AG09319 (cell line): Measurements from ENCODE around the gene IGF1R.

Source experiments
- DNase-seq: peaks from one replicate; pipeline ENCODE4 v3.0.0-alpha.2; 2010; ENCODE audit warnings: low read depth; ENCODE audit errors: extremely low read depth
- TF ChIP-seq, protein P1 (sequence below): IDR thresholded peaks from 2 replicates; pipeline ENCODE4 v1.5.1; 2011; ENCODE audit warnings: low read depth, mild to moderate bottlenecking, inconsistent platforms, low read length, moderate library complexity

IGF1R gene

DNA sequence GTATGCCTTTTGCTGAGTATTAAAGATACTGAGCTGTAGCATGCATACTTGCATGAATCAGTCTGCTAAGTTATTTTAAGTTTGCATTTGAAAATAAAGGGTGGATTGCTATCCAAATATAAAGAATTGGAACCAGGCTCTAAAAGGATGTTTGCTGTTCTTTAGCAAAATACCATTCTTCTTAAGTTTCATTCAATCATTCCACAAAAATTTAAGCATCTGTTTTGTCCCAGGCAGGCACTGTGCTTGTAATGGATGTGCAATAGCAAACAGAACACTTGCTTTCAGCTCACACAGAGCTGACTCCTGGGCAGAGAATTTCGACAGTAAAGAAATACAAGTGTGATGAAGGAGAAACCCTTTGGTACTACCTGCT, 208.2 kb downstream of the IGF1R start:
- TF ChIP-seq, protein P1, sequence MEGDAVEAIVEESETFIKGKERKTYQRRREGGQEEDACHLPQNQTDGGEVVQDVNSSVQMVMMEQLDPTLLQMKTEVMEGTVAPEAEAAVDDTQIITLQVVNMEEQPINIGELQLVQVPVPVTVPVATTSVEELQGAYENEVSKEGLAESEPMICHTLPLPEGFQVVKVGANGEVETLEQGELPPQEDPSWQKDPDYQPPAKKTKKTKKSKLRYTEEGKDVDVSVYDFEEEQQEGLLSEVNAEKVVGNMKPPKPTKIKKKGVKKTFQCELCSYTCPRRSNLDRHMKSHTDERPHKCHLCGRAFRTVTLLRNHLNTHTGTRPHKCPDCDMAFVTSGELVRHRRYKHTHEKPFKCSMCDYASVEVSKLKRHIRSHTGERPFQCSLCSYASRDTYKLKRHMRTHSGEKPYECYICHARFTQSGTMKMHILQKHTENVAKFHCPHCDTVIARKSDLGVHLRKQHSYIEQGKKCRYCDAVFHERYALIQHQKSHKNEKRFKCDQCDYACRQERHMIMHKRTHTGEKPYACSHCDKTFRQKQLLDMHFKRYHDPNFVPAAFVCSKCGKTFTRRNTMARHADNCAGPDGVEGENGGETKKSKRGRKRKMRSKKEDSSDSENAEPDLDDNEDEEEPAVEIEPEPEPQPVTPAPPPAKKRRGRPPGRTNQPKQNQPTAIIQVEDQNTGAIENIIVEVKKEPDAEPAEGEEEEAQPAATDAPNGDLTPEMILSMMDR = no peak
- DNase-seq = peak; percentile 84

- no peak for DNase-seq
- TF ChIP-seq, protein P1 = no peak
These were observed 210.3 kb downstream of the IGF1R start for GRCh38 chr15:98858610-98859023.

DNA sequence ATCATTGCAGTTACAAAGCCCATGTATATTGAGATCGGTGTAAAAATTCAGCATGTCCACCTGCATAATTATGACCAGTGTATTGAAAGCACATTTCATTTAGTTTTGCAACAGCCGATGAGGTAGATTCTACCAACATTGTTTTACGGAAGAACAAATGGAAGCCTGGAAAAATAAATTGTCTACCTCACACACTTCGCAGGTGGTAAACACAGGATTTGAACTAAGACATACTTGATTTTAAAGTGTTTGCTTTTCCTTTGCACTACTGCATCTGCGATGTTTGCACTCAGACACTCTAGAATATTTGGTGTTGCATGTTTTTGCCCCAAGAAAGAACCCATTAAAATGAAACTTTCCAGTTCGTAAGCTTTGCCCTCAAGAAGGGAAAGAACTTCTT, 210.8 kb downstream of the IGF1R start:
- TF ChIP-seq, protein P1 = no peak
- no peak for DNase-seq

- no peak for DNase-seq
- TF ChIP-seq, protein P1 = no peak
These were observed 212.1 kb downstream of the IGF1R start for GRCh38 chr15:98860281-98861041.

DNA sequence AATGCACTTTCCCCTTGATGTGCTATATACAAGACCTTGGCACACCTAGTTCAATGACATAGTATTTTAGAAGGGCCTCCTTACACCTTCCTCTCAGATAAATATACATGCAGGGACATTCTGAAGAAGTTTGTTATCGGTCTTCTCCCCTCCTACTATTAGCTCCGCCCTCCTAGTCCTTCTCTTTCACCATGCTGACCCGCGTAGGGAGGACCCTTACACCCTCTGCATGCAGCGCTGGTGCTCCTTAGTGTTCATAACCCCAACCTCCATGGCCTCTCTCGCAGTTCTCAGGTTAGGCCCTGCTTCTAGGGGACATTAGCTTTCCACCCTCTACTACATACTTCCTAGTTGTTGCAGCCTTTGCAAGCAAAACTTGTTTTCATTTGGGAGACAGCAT, 212.8 kb downstream of the IGF1R start:
- DNase-seq = no peak
- TF ChIP-seq, protein P1 = no peak

DNA sequence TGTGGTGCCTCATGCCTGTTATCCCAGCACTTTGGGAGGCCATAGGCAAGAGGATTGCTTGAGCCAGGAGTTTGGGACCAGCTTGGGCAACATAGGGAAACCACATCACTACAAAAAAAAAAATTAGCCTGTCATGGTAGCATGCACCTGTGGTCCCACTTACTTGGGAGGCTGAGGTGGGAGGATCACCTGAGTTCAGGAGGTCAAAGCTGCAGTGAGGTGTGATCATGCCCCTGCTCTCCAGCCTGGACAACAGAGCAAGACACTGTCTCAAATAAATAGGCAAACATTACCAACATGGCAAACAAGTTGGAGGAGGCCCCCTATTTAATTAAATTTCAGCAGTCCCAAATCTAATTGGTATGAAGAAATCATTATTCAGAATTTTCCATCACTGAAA, 215.6 kb downstream of the IGF1R start:
- no peak for DNase-seq
- TF ChIP-seq, protein P1 = no peak

DNA sequence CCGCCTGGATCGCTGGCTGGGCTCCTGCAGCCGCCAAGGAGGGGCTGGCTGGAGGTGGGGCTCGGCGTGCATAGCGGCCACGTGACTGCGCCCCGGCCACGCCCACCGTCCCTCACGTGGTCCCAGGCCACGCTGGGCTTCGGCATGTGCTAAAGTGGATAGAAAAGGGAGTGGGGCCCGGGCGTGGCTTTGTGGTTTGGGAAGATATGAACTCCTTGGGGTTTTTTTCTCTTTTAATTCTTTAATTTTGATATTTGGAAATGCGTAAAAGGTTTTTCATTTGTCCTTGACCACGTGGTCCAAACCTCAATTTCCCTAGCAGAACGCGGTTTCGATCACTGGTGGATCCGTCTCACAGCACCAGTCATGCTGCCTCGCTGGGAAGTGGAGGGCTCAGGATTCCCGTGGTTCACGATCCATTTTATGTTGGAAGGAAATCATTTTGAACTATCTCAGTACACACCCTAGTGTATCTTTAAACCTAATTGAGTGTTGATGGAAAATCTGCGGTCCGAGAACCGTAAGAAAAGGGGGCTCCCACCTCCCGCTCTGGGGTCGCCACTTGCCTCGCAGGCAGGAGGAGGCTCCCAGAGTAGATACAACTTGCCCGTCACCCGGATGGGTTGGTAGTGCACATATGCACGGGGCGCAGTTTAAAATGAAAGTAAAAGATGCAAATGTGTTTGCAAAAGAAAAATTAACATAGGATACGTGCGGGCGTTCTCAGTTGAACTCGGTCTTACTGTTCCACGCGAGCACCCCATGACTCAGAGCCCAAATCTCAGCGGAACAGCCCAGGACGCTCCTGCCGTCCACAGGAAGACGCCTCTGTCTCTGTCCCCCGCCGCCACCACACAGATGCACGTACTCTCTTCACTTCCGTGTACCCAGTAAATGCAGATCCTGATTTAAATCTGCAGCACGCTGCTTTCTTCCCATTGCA, 217.3 kb downstream of the IGF1R start:
- TF ChIP-seq, protein P1 = no peak
- DNase-seq = no peak
